Measurements from ENCODE around the gene MDM2.
"Not testable (repeated sequence)": the region's sequence is repeated elsewhere in the genome, so short reads cannot be mapped to it uniquely, and the experiment has no call there.

Gene MDM2

DNA sequence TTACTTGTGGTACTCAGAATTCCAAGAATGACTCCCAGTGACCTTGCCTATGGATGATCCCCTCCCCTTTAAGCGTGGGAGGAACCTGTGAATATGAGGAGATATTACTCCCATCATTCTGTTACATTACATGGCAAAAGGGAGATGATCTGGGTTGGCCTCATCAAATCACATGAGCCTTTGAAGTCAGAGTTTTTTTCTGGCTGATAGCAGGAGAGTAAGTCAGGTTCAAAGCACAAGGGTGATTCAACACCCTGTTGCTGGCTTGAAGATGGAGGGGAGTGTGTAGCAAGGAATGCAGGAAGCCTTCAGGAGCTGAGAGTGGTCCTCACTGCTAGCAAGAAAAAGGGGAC, 9.1 kb upstream of the MDM2 start:
- no peak for ATAC-seq
- TF ChIP-seq PPARA (CRISPR knock-in tag; IDR thresholded peaks at IDR 0.05; ENCODE audit: borderline replicate concordance) (no peak), CSDC2 (CRISPR knock-in tag; IDR thresholded peaks at IDR 0.05) (no peak), ZNF70 (CRISPR knock-in tag; IDR thresholded peaks at IDR 0.05) (no peak), RARB (CRISPR knock-in tag; IDR thresholded peaks at IDR 0.05) (no peak), ESRRG (CRISPR knock-in tag; IDR thresholded peaks at IDR 0.05) (no peak), OSR1 (CRISPR knock-in tag; IDR thresholded peaks at IDR 0.05) (no peak), ARNTL (CRISPR knock-in tag; IDR thresholded peaks at IDR 0.05; ENCODE audit: borderline replicate concordance, low read depth) (no peak), ISL1 (CRISPR knock-in tag; IDR thresholded peaks at IDR 0.05) (no peak), TCF4 (CRISPR knock-in tag; IDR thresholded peaks at IDR 0.05; ENCODE audit: borderline replicate concordance) (no peak), TOX (CRISPR knock-in tag; IDR thresholded peaks at IDR 0.05; ENCODE audit: borderline replicate concordance) (no peak), ZFP3 (CRISPR knock-in tag; IDR thresholded peaks at IDR 0.05) (no peak), ZFP30 (CRISPR knock-in tag; IDR thresholded peaks at IDR 0.05) (no peak), ZNF565 (CRISPR knock-in tag; conservative IDR thresholded peaks at IDR 0.05; ENCODE audit: low read depth) (no peak)
- TF ChIP-seq, protein P1, sequence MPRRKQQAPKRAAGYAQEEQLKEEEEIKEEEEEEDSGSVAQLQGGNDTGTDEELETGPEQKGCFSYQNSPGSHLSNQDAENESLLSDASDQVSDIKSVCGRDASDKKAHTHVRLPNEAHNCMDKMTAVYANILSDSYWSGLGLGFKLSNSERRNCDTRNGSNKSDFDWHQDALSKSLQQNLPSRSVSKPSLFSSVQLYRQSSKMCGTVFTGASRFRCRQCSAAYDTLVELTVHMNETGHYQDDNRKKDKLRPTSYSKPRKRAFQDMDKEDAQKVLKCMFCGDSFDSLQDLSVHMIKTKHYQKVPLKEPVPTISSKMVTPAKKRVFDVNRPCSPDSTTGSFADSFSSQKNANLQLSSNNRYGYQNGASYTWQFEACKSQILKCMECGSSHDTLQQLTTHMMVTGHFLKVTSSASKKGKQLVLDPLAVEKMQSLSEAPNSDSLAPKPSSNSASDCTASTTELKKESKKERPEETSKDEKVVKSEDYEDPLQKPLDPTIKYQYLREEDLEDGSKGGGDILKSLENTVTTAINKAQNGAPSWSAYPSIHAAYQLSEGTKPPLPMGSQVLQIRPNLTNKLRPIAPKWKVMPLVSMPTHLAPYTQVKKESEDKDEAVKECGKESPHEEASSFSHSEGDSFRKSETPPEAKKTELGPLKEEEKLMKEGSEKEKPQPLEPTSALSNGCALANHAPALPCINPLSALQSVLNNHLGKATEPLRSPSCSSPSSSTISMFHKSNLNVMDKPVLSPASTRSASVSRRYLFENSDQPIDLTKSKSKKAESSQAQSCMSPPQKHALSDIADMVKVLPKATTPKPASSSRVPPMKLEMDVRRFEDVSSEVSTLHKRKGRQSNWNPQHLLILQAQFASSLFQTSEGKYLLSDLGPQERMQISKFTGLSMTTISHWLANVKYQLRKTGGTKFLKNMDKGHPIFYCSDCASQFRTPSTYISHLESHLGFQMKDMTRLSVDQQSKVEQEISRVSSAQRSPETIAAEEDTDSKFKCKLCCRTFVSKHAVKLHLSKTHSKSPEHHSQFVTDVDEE (CRISPR knock-in tag; IDR thresholded peaks at IDR 0.05): no peak
- TF ChIP-seq, protein P2, sequence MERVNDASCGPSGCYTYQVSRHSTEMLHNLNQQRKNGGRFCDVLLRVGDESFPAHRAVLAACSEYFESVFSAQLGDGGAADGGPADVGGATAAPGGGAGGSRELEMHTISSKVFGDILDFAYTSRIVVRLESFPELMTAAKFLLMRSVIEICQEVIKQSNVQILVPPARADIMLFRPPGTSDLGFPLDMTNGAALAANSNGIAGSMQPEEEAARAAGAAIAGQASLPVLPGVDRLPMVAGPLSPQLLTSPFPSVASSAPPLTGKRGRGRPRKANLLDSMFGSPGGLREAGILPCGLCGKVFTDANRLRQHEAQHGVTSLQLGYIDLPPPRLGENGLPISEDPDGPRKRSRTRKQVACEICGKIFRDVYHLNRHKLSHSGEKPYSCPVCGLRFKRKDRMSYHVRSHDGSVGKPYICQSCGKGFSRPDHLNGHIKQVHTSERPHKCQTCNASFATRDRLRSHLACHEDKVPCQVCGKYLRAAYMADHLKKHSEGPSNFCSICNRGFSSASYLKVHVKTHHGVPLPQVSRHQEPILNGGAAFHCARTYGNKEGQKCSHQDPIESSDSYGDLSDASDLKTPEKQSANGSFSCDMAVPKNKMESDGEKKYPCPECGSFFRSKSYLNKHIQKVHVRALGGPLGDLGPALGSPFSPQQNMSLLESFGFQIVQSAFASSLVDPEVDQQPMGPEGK (CRISPR knock-in tag; IDR thresholded peaks at IDR 0.05; ENCODE audit: borderline replicate concordance): no peak
- TF ChIP-seq, protein P3, sequence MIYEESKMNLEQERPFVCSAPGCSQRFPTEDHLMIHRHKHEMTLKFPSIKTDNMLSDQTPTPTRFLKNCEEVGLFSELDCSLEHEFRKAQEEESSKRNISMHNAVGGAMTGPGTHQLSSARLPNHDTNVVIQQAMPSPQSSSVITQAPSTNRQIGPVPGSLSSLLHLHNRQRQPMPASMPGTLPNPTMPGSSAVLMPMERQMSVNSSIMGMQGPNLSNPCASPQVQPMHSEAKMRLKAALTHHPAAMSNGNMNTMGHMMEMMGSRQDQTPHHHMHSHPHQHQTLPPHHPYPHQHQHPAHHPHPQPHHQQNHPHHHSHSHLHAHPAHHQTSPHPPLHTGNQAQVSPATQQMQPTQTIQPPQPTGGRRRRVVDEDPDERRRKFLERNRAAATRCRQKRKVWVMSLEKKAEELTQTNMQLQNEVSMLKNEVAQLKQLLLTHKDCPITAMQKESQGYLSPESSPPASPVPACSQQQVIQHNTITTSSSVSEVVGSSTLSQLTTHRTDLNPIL (CRISPR knock-in tag; IDR thresholded peaks at IDR 0.05; ENCODE audit: low read depth): no peak
- TF ChIP-seq, protein P4, sequence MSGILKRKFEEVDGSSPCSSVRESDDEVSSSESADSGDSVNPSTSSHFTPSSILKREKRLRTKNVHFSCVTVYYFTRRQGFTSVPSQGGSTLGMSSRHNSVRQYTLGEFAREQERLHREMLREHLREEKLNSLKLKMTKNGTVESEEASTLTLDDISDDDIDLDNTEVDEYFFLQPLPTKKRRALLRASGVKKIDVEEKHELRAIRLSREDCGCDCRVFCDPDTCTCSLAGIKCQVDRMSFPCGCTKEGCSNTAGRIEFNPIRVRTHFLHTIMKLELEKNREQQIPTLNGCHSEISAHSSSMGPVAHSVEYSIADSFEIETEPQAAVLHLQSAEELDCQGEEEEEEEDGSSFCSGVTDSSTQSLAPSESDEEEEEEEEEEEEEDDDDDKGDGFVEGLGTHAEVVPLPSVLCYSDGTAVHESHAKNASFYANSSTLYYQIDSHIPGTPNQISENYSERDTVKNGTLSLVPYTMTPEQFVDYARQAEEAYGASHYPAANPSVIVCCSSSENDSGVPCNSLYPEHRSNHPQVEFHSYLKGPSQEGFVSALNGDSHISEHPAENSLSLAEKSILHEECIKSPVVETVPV (CRISPR knock-in tag; IDR thresholded peaks at IDR 0.05): no peak

DNA sequence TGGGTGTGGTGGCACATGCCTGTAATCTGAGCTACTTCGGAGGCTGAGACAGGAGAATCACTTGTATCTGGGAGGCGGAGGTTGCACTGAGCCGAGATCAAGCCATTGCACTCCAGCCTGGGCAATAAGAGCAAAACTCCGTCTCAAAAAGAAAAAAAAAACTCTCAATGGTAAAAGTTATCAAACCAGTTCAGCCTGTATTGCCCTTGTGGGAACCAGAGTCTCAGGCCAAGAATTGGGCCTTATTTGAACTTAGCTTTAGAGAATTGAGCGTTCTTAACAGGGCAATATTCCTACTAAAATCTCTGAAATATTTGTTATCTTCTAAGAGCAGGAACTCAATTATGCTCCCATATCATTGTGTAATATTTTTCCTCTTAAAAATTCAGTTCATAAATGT, 7.7 kb upstream of the MDM2 start:
- no peak for ATAC-seq
- TF ChIP-seq BACH2 (CRISPR knock-in tag; IDR thresholded peaks at IDR 0.05; ENCODE audit: borderline replicate concordance): no peak
- TF ChIP-seq GLIS3 (CRISPR knock-in tag; IDR thresholded peaks at IDR 0.05): no peak
- no peak for TF ChIP-seq ZC3H10 (CRISPR knock-in tag; IDR thresholded peaks at IDR 0.05)
- TF ChIP-seq CSDC2 (CRISPR knock-in tag; IDR thresholded peaks at IDR 0.05): no peak
- TF ChIP-seq, protein P4 (CRISPR knock-in tag; IDR thresholded peaks at IDR 0.05): no peak
- no peak for TF ChIP-seq ISL1 (CRISPR knock-in tag; IDR thresholded peaks at IDR 0.05)
- TF ChIP-seq, protein P3 (CRISPR knock-in tag; IDR thresholded peaks at IDR 0.05; ENCODE audit: low read depth): no peak
- no peak for TF ChIP-seq PPARA (CRISPR knock-in tag; IDR thresholded peaks at IDR 0.05; ENCODE audit: borderline replicate concordance)
- TF ChIP-seq, protein P5, sequence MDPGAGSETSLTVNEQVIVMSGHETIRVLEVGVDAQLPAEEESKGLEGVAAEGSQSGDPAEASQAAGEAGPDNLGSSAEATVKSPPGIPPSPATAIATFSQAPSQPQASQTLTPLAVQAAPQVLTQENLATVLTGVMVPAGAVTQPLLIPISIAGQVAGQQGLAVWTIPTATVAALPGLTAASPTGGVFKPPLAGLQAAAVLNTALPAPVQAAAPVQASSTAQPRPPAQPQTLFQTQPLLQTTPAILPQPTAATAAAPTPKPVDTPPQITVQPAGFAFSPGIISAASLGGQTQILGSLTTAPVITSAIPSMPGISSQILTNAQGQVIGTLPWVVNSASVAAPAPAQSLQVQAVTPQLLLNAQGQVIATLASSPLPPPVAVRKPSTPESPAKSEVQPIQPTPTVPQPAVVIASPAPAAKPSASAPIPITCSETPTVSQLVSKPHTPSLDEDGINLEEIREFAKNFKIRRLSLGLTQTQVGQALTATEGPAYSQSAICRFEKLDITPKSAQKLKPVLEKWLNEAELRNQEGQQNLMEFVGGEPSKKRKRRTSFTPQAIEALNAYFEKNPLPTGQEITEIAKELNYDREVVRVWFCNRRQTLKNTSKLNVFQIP (CRISPR knock-in tag; IDR thresholded peaks at IDR 0.05; ENCODE audit: borderline replicate concordance, low read depth): no peak
- TF ChIP-seq, protein P2 (CRISPR knock-in tag; IDR thresholded peaks at IDR 0.05; ENCODE audit: borderline replicate concordance): no peak
- no peak for TF ChIP-seq RARB (CRISPR knock-in tag; IDR thresholded peaks at IDR 0.05)
- no peak for TF ChIP-seq ZFP3 (CRISPR knock-in tag; IDR thresholded peaks at IDR 0.05)
- no peak for TF ChIP-seq TCF4 (CRISPR knock-in tag; IDR thresholded peaks at IDR 0.05; ENCODE audit: borderline replicate concordance)
- no peak for TF ChIP-seq ZFP30 (CRISPR knock-in tag; IDR thresholded peaks at IDR 0.05)
- no peak for TF ChIP-seq ZNF565 (CRISPR knock-in tag; conservative IDR thresholded peaks at IDR 0.05; ENCODE audit: low read depth)
- no peak for TF ChIP-seq SNAI2 (CRISPR knock-in tag; IDR thresholded peaks at IDR 0.05)
- TF ChIP-seq ARNTL (CRISPR knock-in tag; IDR thresholded peaks at IDR 0.05; ENCODE audit: borderline replicate concordance, low read depth): no peak

DNA sequence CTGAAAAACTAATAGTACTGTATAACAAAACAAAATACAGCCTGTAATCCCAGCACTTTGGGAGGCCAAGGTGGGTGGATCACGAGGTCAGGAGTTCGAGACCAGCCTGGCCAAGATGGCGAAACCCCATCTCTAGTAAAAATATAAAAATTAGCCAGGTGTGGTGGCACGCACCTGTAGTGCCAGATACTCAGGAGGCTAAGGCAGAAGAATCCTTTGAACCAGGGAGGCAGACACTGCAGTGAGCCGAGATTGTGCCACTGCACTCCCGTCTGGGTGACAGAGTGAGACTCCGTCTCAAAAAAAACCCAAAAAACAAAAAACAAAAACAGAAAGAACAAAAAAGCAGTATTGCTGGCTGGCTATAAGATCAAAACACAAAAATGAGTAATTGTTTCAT, 6.9 kb upstream of the MDM2 start:
- ATAC-seq: not testable (repeated sequence)

DNA sequence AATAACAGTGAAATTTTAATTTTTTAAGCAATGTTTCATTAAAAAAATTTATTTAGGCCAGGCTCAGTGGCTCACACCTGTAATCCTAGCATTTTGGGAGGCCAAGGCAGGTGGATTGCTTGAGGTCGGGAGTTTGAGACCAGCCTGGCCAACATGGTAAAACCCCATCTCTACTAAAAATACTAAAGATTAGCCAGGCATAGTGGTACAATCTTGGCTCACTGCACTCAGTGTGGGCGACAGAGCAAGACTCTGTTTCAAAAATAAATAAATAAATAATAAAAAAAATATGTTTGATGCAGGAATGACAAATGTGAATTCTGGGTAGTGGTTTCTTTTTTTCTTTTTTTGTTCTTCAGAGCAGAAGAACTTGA, 5.6 kb upstream of the MDM2 start:
- not testable (repeated sequence) for ATAC-seq
